NCI-H146 treated with DMSO at 0.1 percent for 48 hours (cell line): ENCODE measurements around the gene CNOT4.
A peak's percentile ranks its signal among the peaks of the same experiment; 100 is the strongest.

Source experiments
- DNase-seq: peaks from one replicate; lab custom pipeline; 2025; ENCODE audit not compliant: unreplicated experiment; lab: John Stamatoyannopoulos, UW

CNOT4 gene

GRCh38 chr7:135405969-135406368 is 103.9 kb downstream of the CNOT4 start:
- no peak for DNase-seq

- no peak for DNase-seq
Measured at GRCh38 chr7:135403302-135403701, 106.6 kb downstream of the CNOT4 start.

DNA sequence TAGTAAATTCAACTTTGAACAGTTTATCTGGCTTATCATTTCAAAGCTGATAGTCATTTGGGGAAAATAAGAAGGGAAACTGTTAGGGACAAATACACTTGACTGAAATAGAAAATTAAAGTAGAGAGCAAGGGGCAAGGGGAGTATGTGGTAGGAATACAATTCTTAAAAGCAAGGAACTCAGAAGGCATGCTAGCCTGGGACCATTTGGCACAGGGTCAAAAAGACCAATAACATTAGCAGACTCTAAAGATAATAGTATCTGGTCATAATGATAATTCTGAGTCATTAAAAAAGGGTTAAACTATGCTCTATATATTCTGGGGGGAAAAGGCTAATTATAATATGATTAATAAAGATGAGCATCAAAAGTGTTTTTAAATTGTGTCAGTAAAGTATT is 112.2 kb downstream of the CNOT4 start:
- DNase-seq = no peak

DNA sequence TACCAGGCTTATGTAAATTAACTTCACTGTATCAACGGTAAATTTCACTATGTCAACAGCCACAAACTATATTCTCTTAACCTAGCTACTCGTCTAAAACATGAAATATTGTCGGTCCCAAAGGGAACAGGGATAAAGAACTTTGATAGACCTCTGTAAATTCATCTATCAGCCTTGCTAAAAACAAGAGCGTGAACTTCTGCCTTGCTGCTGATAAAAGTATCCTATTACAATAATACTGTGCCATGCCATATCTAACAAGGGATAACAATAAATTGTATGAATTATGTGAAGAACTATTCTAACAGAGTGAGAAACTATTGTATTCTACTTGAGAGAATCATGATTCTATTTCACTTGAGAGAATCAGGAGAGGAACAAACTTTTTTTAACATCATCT is 117.2 kb downstream of the CNOT4 start:
- DNase-seq = no peak

DNA sequence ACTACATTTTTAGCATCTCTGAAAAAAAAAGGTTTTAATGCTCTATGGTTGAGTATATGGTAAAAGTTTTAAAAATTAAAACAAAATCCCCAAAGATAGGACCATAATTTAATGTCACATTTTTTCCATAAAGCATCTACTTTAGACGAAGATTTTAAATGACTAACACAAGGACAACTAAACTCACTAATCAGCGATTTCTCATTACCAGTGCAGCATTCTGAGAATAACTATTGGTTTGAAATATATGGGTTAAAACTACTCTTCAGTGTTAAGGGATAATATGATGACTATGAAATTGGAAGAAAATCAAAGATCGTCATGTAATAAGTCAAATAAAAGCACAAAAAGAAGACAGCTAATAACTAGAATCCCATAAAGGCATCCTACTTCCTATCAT is 118.4 kb downstream of the CNOT4 start:
- no peak for DNase-seq

DNA sequence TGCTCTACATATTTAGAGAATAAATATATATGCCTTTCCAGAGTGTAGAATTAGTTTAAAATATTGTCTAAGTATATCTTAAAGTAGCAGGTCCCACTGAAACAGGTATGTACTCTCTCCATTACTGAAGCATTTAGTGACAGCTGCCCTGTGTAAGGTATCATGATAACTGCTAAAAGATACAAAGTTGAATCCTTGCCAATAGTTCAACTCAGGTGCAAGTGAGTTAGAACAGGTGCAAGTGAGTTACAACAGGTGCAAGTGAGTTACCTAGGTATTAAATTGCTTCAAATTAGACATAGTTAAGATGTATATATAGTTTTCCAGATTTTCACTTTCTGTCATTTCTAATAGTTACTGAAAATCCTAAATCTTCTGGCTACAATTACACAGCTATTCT is 119.1 kb downstream of the CNOT4 start:
- DNase-seq = peak; percentile 74

GRCh38 chr7:135389971-135390370 is 119.9 kb downstream of the CNOT4 start:
- no peak for DNase-seq

DNA sequence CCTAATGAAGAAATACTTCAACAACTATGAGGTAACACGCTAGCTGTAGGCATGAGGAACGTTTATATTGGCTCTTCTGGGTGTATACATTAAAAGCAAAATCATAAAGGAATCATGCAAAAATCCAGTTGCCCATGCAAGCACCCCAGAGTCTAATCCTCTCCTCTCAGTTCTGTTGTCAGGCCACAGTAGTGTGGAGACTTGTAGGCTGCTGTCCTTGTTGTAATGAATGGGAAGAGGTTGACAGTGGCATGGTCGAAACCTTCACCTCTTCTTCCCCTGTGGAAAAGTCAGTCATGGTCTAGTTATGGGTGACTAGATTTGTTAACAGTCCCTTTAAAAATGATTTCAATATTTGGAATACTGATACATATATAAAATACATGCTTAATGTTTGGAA is 121.3 kb downstream of the CNOT4 start:
- no peak for DNase-seq

DNA sequence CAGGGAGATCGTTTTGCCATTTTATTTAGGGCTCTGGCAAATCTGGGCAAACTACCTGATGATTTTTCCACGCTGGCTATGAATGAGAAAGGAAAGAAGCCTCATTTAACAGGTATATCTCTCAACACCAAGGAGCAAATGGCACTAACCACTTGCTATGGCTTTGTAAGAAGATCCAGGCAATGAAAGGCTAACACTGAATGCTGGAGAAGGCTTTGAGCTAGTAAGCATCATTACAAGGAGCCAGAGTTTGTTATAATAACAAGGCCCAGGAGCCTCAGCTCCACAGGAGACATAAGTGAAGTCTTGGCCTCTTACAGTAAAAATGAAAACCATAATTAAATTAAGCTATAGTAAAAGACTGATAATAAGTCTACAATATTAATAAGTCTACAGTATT is 123.1 kb downstream of the CNOT4 start:
- no peak for DNase-seq

DNA sequence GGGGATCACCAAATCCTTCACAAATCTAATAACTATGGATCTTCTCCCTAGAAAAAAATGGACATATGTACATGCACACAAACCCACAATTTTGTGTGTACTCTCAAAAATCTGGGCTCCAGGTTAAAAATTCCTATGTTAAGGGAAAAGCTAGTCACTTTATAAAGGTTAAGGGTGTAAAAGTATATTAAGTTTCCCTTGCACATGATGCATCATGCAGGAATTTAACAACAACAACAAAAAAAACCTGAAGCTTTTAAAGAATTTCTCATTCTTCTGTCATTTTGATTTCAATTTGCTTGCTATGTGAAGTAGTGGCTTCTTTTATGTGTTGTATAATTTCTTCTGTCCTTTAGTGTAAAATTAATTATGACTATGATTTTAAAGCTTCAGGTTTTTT is 123.7 kb downstream of the CNOT4 start:
- no peak for DNase-seq

DNA sequence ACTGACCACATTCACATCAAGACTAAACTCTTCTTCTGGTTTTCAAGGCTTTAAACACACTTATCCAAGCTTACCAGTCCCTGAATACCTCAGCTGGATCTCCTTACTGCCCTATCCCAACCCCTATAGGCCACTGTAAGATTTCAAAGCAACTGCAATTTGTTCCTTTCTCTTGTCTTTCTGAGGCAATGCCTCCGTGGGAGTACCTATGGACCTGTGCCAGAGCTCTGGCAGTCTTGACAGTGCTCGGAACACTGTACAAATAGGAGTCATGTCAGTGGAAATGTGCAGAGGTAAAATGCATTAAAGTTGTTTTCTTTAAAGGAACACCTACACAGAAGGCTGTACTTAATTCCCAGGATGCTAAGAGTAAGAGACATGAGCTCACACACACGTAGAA is 124.7 kb downstream of the CNOT4 start:
- peak; percentile 61 for DNase-seq

DNA sequence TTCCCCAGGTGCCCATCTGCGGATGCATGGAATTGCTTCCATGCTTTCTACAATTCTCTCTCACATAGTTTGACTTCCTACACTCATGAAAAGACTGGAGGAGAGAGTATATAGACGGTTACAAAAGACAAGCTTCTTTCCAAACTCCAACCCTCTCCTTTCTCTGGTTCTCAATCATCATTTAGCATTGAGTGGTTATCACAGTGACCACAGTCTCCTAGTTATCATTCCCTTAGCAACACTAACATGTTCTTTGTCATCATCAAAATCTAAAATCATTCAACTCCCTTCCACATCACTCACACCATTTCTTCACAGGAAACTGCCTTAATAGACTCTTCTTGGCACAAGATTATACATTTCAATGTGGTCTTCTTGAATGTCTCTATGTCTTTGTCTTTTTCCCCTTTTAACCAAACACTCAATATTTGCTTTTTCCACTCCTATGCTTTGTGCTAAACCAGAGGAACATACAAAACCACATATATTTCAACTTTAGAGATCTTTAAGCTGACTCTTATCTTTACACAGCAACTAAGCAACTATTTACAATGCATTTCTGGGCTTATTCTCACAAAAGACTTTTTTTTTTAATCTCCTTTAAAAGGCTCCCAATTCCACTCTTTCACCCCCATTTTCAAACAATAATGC is 126.3 kb downstream of the CNOT4 start:
- DNase-seq = no peak

- no peak for DNase-seq
Measured at GRCh38 chr7:135382173-135382572, 127.7 kb downstream of the CNOT4 start.

DNA sequence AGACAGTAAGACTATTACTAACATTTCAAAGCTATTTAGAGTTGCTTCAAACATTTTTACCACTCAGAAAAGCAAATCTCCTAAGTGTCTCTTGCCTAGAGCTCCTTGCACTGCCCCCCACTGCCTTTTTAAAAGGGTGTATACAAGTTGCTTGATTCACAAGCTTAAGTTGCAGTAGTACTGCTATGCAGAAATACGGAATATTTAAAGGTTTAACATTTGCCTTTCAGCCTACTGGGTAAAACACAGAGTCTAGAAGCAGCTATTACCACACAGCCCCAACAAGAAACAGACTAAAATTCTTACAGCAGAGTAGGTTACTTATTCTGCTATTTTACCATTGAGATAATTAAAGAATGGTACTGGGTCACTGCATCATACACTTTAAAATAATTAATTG is 128.5 kb downstream of the CNOT4 start:
- DNase-seq = no peak

GRCh38 chr7:135380351-135380750 is 129.6 kb downstream of the CNOT4 start:
- no peak for DNase-seq

GRCh38 chr7:135377171-135377570 is 132.7 kb downstream of the CNOT4 start:
- no peak for DNase-seq

- no peak for DNase-seq
Measured at GRCh38 chr7:135375908-135376699, 133.8 kb downstream of the CNOT4 start.

GRCh38 chr7:135374736-135375135 is 135.2 kb downstream of the CNOT4 start:
- DNase-seq = no peak

DNA sequence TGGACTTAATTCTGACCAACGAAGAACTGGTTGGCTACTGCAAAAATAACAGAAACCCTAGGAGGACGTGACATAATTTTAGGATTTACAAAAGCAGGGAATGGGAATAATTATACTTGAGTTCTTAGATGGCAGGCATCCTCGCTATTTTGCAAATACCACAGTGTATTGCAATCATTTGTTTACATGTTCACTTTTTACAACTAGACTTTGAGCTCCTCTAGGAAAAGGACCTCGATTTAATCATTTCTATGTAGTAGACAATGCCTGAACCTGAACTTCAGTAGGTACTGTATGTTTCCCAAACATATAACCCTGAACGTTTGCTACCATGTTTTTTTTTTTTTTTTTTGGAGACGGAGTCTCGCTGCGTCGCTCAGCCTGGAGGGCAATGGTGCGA is 137.7 kb downstream of the CNOT4 start:
- no peak for DNase-seq

DNA sequence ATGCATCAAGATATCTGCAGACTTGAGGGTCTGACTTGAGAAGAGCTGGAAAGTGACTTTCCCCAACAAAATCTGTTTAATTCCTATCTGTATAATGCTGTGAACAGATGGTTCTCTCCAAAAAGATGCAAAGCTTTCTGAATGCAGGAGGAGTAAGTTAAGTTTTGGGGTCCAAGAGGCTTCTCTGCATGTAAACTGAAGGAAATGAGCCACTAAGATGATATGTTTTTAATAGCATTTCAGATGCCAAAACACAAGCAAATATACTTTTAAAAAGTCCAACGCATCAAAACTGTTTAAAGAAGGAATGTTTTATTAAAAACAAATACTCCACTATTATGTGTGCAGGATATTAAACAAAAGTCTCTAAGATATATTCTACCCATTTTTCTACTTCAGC is 139.2 kb downstream of the CNOT4 start:
- no peak for DNase-seq

DNA sequence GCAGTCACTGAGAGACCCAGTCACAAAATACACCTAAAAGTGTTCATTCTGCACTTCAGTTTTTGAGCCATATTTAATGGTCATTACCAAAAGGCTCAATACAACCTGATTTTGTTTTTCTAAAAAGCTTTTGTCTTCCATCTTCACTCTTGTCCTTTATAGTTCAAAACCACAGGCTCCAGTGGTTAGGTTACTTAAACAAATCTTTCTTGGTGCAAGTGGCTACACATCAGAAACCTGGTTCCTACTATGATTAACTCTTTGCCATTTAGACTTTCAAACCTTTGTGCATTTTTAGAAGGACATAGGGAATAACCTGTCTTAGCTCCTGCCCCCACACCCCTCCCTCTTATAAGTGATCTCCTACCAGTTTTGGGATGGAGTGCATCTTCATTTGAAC is 140.5 kb downstream of the CNOT4 start:
- no peak for DNase-seq

DNA sequence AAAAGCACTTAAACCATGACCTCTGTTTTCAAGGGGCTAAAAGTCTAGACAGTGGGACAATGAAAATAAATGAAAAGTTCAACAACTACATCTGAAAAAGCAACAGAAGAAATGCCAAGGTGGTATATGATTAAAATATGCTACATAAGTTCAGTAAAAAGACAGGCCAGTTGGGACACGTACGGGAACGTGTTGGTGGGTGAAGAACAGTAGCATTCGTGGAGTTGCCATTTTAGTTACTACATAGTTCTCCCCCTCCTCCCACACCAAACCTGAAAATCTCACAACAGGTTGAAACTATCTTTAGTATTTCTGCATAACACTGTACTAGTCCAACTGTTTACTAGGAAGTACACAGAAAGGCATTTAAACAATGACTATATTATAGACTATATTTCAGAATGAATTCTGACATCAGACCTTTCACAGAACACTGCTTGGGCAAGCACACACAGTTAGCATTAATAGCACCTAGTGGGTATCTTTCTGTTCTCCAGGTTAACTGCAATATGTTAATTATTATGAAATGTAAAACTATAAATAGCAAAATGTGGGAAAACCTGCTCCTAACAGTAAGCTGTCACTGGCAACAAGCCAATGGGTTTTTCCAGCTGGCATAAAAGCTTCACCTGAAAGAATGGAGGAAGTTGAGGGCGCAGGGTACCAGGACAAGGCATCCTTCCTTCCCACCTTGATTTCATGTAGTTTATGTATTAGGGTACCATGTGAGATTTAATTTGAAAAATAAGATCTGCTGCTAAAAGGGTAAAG is 141.3 kb downstream of the CNOT4 start:
- DNase-seq = no peak
